ENCODE data around the gene DRAM2.

- TF ChIP-seq POLR2A (IDR thresholded peaks at IDR 0.05; ENCODE audit: extremely low read depth, insufficient read length) (no peak), MAX (IDR thresholded peaks at IDR 0.05; ENCODE audit: low read depth, low read length) (no peak), CTCF (IDR thresholded peaks at IDR 0.05; ENCODE audit: low read depth, low read length) (no peak)
Observed at GRCh38 chr1:111183308-111184069, 43.6 kb upstream of the DRAM2 start.

All from NB4 (cell line).